Prostate gland (tissue), 2 donors: Measurements from ENCODE around the gene SLC17A2. TPM values are rescaled to one million over a fixed set of nuclear protein-coding genes. Genes with fewer than 3 reads are reported as not detected.
"Not testable (repeated sequence)": the region's sequence is repeated elsewhere in the genome, so short reads cannot be mapped to it uniquely, and the experiment has no call there.

Source experiments
- DNase-seq: peaks from one replicate; pipeline ENCODE4 v3.0.0-alpha.2; 2019; ENCODE audit warnings: low spot score
- H3K27ac ChIP-seq, 2 donors: fragments of 200-600 bp; sonication (generic); 2 replicates each; pipeline ENCODE4 v1.5.1; 2017 to 2019
- H3K27me3 ChIP-seq: fragments of 200-600 bp; sonication (generic); replicated peaks from 2 replicates; pipeline ENCODE4 v1.5.1; 2019; ENCODE audit not compliant: insufficient read depth
- H3K36me3 ChIP-seq, 2 donors: fragments of 200-600 bp; sonication (generic); 1 replicate in 1 of 2; 2 replicates in 1 of 2; pipeline versions ENCODE4 v1.5.1 to v1.8.1; 2017 to 2019
- H3K4me1 ChIP-seq: fragments of 200-600 bp; sonication (generic); replicated peaks from 2 replicates; pipeline ENCODE4 v1.5.1; 2019
- H3K4me3 ChIP-seq, 2 donors: fragments of 200-600 bp; sonication (generic); 2 replicates each; pipeline ENCODE4 v1.5.1; 2017 to 2019
- H3K9me3 ChIP-seq: fragments of 200-600 bp; sonication (generic); 2 replicates; pipeline ENCODE4 v1.5.1; 2017
- CTCF ChIP-seq, 4 experiments: fragments of 200-600 bp in 2 of 4; fragments of 450-650 bp in 2 of 4; sonication (generic) in 2 of 4; IDR thresholded peaks; 1 replicate in 3 of 4; 2 replicates in 1 of 4; pipeline ENCODE4 v1.5.1; 2016 to 2019; ENCODE audit warnings: antibody characterized with exemption in 4 of 4, mild to moderate bottlenecking in 2 of 4, moderate library complexity in 2 of 4
- POLR2A ChIP-seq: fragments of 450-650 bp; IDR thresholded peaks from one replicate; pipeline ENCODE4 v1.6.1; 2016; ENCODE audit warnings: antibody characterized with exemption, mild to moderate bottlenecking
- POLR2AphosphoS5 ChIP-seq: sonication (generic); formaldehyde crosslinking; IDR thresholded peaks from one replicate; pipeline ENCODE4 v1.6.1; 2017; ENCODE audit warnings: antibody characterized with exemption
- WGBS: methylation state at CpG from one replicate; pipeline ENCODE4 v1.1.5; 2018; 5-methylcytosine and 5-hydroxymethylcytosine counted together
- intact Hi-C: fragments of 100-400 bp; cut with DNase I; formaldehyde crosslinking; loops from one replicate; pipeline ENCODE4 v1.14.2; 2022
- total RNA-seq, 2 donors: library from RNA; depleted of rRNA; stranded (reverse); fragments of >200 nt; gene quantifications; one replicate each; pipeline ENCODE4 v1.1.0, GENCODE V29; 2016

SLC17A2 gene
- total RNA-seq, 2 donors from 2014 or later = not detected

GRCh38 chr6:25935953-25936352, 5.5 kb upstream of the SLC17A2 start:
- TF ChIP-seq POLR2A (no peak), CTCF (IDR thresholded peaks at IDR 0.05) (no peak), POLR2AphosphoS5 (no peak)
- Histone ChIP-seq H3K27ac (no peak overlapping the region), H3K36me3 (no peaks in the 10 kb centered on the region), H3K9me3 (no peaks in the 10 kb centered on the region), H3K27me3 (no peaks in the 10 kb centered on the region), H3K4me1 (no peaks in the 10 kb centered on the region), H3K4me3 (no peak overlapping the region)
- no peak for DNase-seq
- intact Hi-C loops = no loop called here
- WGBS = 93% methylated on average over 5 of the region's 5 CpGs

GRCh38 chr6:25934735-25935313, 4.3 kb upstream of the SLC17A2 start:
- WGBS = 74% methylated on average over 3 of the region's 3 CpGs
- H3K4me1 ChIP-seq = no peaks in the 10 kb centered on the region
- TF ChIP-seq CTCF (IDR thresholded peaks at IDR 0.05) (no peak), POLR2A (no peak), POLR2AphosphoS5 (no peak)
- no peaks in the 10 kb centered on the region for H3K9me3 ChIP-seq
- no peak for DNase-seq
- intact Hi-C loops = no loop called here
- H3K36me3 ChIP-seq = no peaks in the 10 kb centered on the region
- no peak overlapping the region for H3K27ac ChIP-seq
- no peaks in the 10 kb centered on the region for H3K27me3 ChIP-seq
- no peak overlapping the region for H3K4me3 ChIP-seq

GRCh38 chr6:25934156-25934555, 3.7 kb upstream of the SLC17A2 start:
- Histone ChIP-seq H3K27ac (no peak overlapping the region), H3K36me3 (no peaks in the 10 kb centered on the region), H3K9me3 (no peaks in the 10 kb centered on the region), H3K27me3 (no peaks in the 10 kb centered on the region), H3K4me1 (no peaks in the 10 kb centered on the region), H3K4me3 (no peak overlapping the region)
- intact Hi-C loops = no loop called here
- WGBS = 87% methylated on average over 2 of the region's 2 CpGs
- DNase-seq = no peak
- no peak for TF ChIP-seq POLR2AphosphoS5
- TF ChIP-seq CTCF (IDR thresholded peaks at IDR 0.05) = no peak
- no peak for TF ChIP-seq POLR2A

- H3K36me3 ChIP-seq = no peaks in the 10 kb centered on the region
- no peaks in the 10 kb centered on the region for H3K4me1 ChIP-seq
- intact Hi-C loops = no loop called here
- H3K4me3 ChIP-seq = no peak overlapping the region
- H3K27me3 ChIP-seq = no peaks in the 10 kb centered on the region
- DNase-seq = no peak
- 80% methylated on average over 1 of the region's 1 CpG for WGBS
- no peaks in the 10 kb centered on the region for H3K9me3 ChIP-seq
- H3K27ac ChIP-seq = no peak overlapping the region
- TF ChIP-seq POLR2A (no peak), POLR2AphosphoS5 (no peak), CTCF (IDR thresholded peaks at IDR 0.05) (no peak)
Measured at GRCh38 chr6:25931411-25931709, 869 bp upstream of the SLC17A2 start.

- H3K9me3 ChIP-seq, H3K27ac ChIP-seq, H3K4me1 ChIP-seq, DNase-seq, intact Hi-C loops, H3K4me3 ChIP-seq, H3K36me3 ChIP-seq, H3K27me3 ChIP-seq: not testable (repeated sequence)
- WGBS = 94% methylated on average over 12 of the region's 12 CpGs
Measured at GRCh38 chr6:25929785-25930184, 706 bp downstream of the SLC17A2 start.
